K562 (cell line): ENCODE results near the gene NACC1. TPM values are rescaled to one million over a fixed set of nuclear protein-coding genes. Genes with fewer than 3 reads are reported as not detected.

ENCODE experiments used
- ATF2 ChIP-seq: sonication (generic); formaldehyde crosslinking; IDR thresholded peaks from 2 replicates; pipeline ENCODE4 v1.8.1; 2022; ENCODE audit warnings: missing genetic modification reagents
- ATF7 ChIP-seq: fragments of 450-650 bp; IDR thresholded peaks from 2 replicates; pipeline ENCODE4 v1.7.1; 2014; ENCODE audit warnings: mild to moderate bottlenecking, moderate library complexity
- CHD4 ChIP-seq: fragments of 200-600 bp; sonication (generic); IDR thresholded peaks from 3 replicates; pipeline ENCODE4 v1.6.1; 2012; ENCODE audit warnings: low read depth, mild to moderate bottlenecking, mixed read lengths, low read length, inconsistent platforms; ENCODE audit not compliant: insufficient read depth, insufficient replicate concordance, poor library complexity, severe bottlenecking
- CREB1 ChIP-seq, 2 experiments: sonication (generic) in 1 of 2; formaldehyde crosslinking in 1 of 2; IDR thresholded peaks; 2 replicates each; pipeline versions ENCODE4 v1.6.1 to v1.8.0; 2012 to 2022; ENCODE audit warnings: inconsistent platforms in 1 of 2, mild to moderate bottlenecking in 1 of 2, missing genetic modification reagents in 1 of 2, moderate library complexity in 1 of 2
- DMBX1 ChIP-seq: fragments of 250-450 bp; sonication (Bioruptor Pico); IDR thresholded peaks from 2 replicates; pipeline ENCODE4 v1.8.0; 2022; ENCODE audit warnings: inconsistent platforms, mild to moderate bottlenecking, moderate library complexity, borderline replicate concordance
- ESRRB ChIP-seq: fragments of 250-450 bp; sonication (Bioruptor Pico); IDR thresholded peaks from 2 replicates; pipeline ENCODE4 v1.5.0; 2020; ENCODE audit warnings: mild to moderate bottlenecking, moderate library complexity, borderline replicate concordance
- FOXJ2 ChIP-seq: fragments of 200-800 bp; sonication (Bioruptor generic); IDR thresholded peaks from 2 replicates; pipeline ENCODE4 v1.6.1; 2016; ENCODE audit warnings: missing genetic modification characterization, missing compliant biosample characterization
- HNRNPLL ChIP-seq: fragments of 200-400 bp; formaldehyde crosslinking; IDR thresholded peaks from 2 replicates; pipeline ENCODE4 v1.6.1; 2017; ENCODE audit warnings: low read length, low read depth, mild to moderate bottlenecking; ENCODE audit not compliant: poor library complexity, severe bottlenecking
- IRF1 ChIP-seq: sonication (generic); formaldehyde crosslinking; IDR thresholded peaks from 2 replicates; pipeline ENCODE4 v1.8.0; 2022; ENCODE audit warnings: missing genetic modification reagents, mild to moderate bottlenecking, borderline replicate concordance
- MEIS2 ChIP-seq: fragments of 450-650 bp; IDR thresholded peaks from 2 replicates; pipeline ENCODE4 v1.6.1; 2014; ENCODE audit warnings: mild to moderate bottlenecking; ENCODE audit not compliant: partially characterized antibody
- NEUROD1 ChIP-seq: fragments of 150-350 bp; IDR thresholded peaks from 2 replicates; pipeline ENCODE4 v1.6.1; 2014; ENCODE audit warnings: borderline replicate concordance, low read length, low read depth; ENCODE audit not compliant: partially characterized antibody
- PREB ChIP-seq: sonication (generic); formaldehyde crosslinking; IDR thresholded peaks from 2 replicates; pipeline ENCODE4 v1.8.1; 2023; ENCODE audit warnings: mild to moderate bottlenecking, missing genetic modification reagents
- PRMT5 ChIP-seq: sonication (generic); formaldehyde crosslinking; IDR thresholded peaks from 2 replicates; pipeline ENCODE4 v1.5.0; 2020; ENCODE audit warnings: missing genetic modification reagents
- RNF219 ChIP-seq: fragments of 250-450 bp; sonication (Bioruptor Pico); IDR thresholded peaks from 2 replicates; pipeline ENCODE4 v1.5.0; 2022; ENCODE audit warnings: mild to moderate bottlenecking
- SOX6 ChIP-seq: fragments of 450-650 bp; IDR thresholded peaks from 2 replicates; pipeline ENCODE4 v1.6.1; 2014; ENCODE audit warnings: mild to moderate bottlenecking
- TEAD1 ChIP-seq, 2 experiments: fragments of 450-650 bp in 1 of 2; sonication (generic) in 1 of 2; formaldehyde crosslinking; IDR thresholded peaks; 2 replicates each; pipeline versions ENCODE4 v1.4.0 to v1.8.0; 2020 to 2022; ENCODE audit warnings: mild to moderate bottlenecking in 2 of 2, missing genetic modification reagents in 1 of 2
- XRCC3 ChIP-seq: fragments of 450-650 bp; IDR thresholded peaks from 2 replicates; pipeline ENCODE4 v1.6.1; 2017; ENCODE audit warnings: mild to moderate bottlenecking, moderate library complexity
- ZBTB12 ChIP-seq: fragments of 250-450 bp; sonication (Bioruptor Pico); IDR thresholded peaks from 2 replicates; pipeline ENCODE4 v1.4.0; 2020
- ZNF263 ChIP-seq: sonication (generic); formaldehyde crosslinking; IDR thresholded peaks from 2 replicates; pipeline ENCODE4 v1.8.0; 2022; ENCODE audit warnings: mild to moderate bottlenecking, missing genetic modification reagents, borderline replicate concordance
- polyA plus RNA-seq, 8 experiments: library from polyadenylated mRNA; depleted of rRNA in 4 of 8; stranded (reverse) in 5 of 8; unstranded in 3 of 8; fragments of >200 nt; fragmentation: Nextera tagmentation in 2 of 8; fragmentation: Illumina TruSeq in 1 of 8; extraction: Ambion mirVana in 2 of 8; extraction: Trizol in 1 of 8; gene quantifications; 2 replicates each; pipeline versions ENCODE4 v1.2.1 to v1.2.3, GENCODE V29; 2011 to 2014; ENCODE audit warnings: inconsistent platforms in 1 of 8, missing spikeins in 1 of 8
- total RNA-seq, 7 experiments: library from RNA; depleted of rRNA in 6 of 7; stranded (reverse); fragments of >200 nt in 6 of 7; fragmentation: Illumina TruSeq in 2 of 7; extraction: Trizol in 2 of 7; gene quantifications; 2 replicates each; pipeline versions ENCODE4 v1.2.1 to v1.2.3, GENCODE V29; 2011 to 2021; ENCODE audit warnings: low replicate concordance in 1 of 7

The NACC1 gene
- total and polyA plus RNA-seq, 9 of the 15 experiments (the other 6 are each of a cell fraction or from before 2014, with no cell fraction given): 0.04 to 96.6 (median 25.8) TPM

- no peak for TF ChIP-seq IRF1 (CRISPR knock-in tag)
- TF ChIP-seq PRMT5 (CRISPR knock-in tag): no peak
- TF ChIP-seq PREB (CRISPR knock-in tag): no peak
- TF ChIP-seq TEAD1 (CRISPR knock-in tag; IDR thresholded peaks at IDR 0.05): peak in 1 of 2 experiments; percentile 77; a peak in 1 of 4 replicates
- no peak for TF ChIP-seq SOX6
- TF ChIP-seq CHD4: no peak
- TF ChIP-seq ATF2: no peak
- no peak for TF ChIP-seq MEIS2
- peak; percentile 14; the same call in 1 of the 2 replicates for TF ChIP-seq ZBTB12 (CRISPR knock-in tag)
- TF ChIP-seq DMBX1 (CRISPR knock-in tag): 0 out of 2 replicates have a peak, but pooled peaks have one; percentile 34
- TF ChIP-seq XRCC3: no peak
- TF ChIP-seq NEUROD1: peak; percentile 9
- TF ChIP-seq CREB1 (IDR thresholded peaks at IDR 0.05): peak; percentile 7
- TF ChIP-seq CREB1 (CRISPR knock-in tag; IDR thresholded peaks at IDR 0.05): peak; percentile 73
- peak; percentile 86 for TF ChIP-seq ATF7
- no peak for TF ChIP-seq RNF219
- TF ChIP-seq FOXJ2 (tag): no peak
- TF ChIP-seq HNRNPLL: peak; percentile 49
- TF ChIP-seq ESRRB (CRISPR knock-in tag): no peak
- TF ChIP-seq ZNF263 (CRISPR knock-in tag): no peak
Measured at GRCh38 chr19:13162724-13163608, 44.9 kb downstream of the NACC1 start (continued).
